LHCN-M2 (cell line): ENCODE results near the gene CYB5RL. TPM values are rescaled to one million over a fixed set of nuclear protein-coding genes. Genes with fewer than 3 reads are reported as not detected.
"Not testable (repeated sequence)": the region's sequence is repeated elsewhere in the genome, so short reads cannot be mapped to it uniquely, and the experiment has no call there.

Experiments used
- DNase-seq: peaks from one replicate; pipeline ENCODE4 v3.0.0-alpha.2; 2012; ENCODE audit warnings: low read depth
- total RNA-seq: library from RNA; depleted of rRNA; stranded (reverse); fragments of >200 nt; gene quantifications from 2 replicates; pipeline ENCODE4 v1.2.3, GENCODE V29; 2014

Gene CYB5RL
- total RNA-seq, 1 experiment from 2014 or later = 8.2 TPM

- peak; percentile 50 for DNase-seq
These were observed 11.5 kb downstream of the CYB5RL start for GRCh38 chr1:54188291-54188690.

- DNase-seq = no peak
These were observed 13.8 kb downstream of the CYB5RL start for GRCh38 chr1:54186056-54186455.

GRCh38 chr1:54180701-54181360 lies 19.0 kb downstream of the CYB5RL start:
- no peak for DNase-seq

- DNase-seq = no peak
These were observed 21.3 kb downstream of the CYB5RL start for GRCh38 chr1:54178296-54179070.

- DNase-seq = no peak
These were observed 22.1 kb downstream of the CYB5RL start for GRCh38 chr1:54177726-54178125.

GRCh38 chr1:54176621-54177327 lies 23.1 kb downstream of the CYB5RL start:
- DNase-seq = no peak

GRCh38 chr1:54174106-54174505 lies 25.7 kb downstream of the CYB5RL start:
- no peak for DNase-seq

- DNase-seq = no peak
These were observed 26.1 kb downstream of the CYB5RL start for GRCh38 chr1:54173681-54174080.

- no peak for DNase-seq
These were observed 26.9 kb downstream of the CYB5RL start for GRCh38 chr1:54172614-54173599.

GRCh38 chr1:54171606-54172005 lies 28.2 kb downstream of the CYB5RL start:
- DNase-seq = no peak

- no peak for DNase-seq
These were observed 28.8 kb downstream of the CYB5RL start for GRCh38 chr1:54171016-54171415.

- DNase-seq = no peak
These were observed 30.8 kb downstream of the CYB5RL start for GRCh38 chr1:54169068-54169467.

- no peak for DNase-seq
These were observed 31.4 kb downstream of the CYB5RL start for GRCh38 chr1:54168206-54168965.

- peak; percentile 61 for DNase-seq
These were observed 32.2 kb downstream of the CYB5RL start for GRCh38 chr1:54167422-54168139.

GRCh38 chr1:54166357-54166756 lies 33.5 kb downstream of the CYB5RL start:
- DNase-seq = not testable (repeated sequence)

- DNase-seq = no peak
These were observed 34.7 kb downstream of the CYB5RL start for GRCh38 chr1:54165146-54165545.

- DNase-seq = no peak
These were observed 36.3 kb downstream of the CYB5RL start for GRCh38 chr1:54163573-54163972.

- no peak for DNase-seq
These were observed 36.8 kb downstream of the CYB5RL start for GRCh38 chr1:54163051-54163450.

- no peak for DNase-seq
These were observed 38.2 kb downstream of the CYB5RL start for GRCh38 chr1:54161495-54162168.
